Esophagus muscularis mucosa (tissue), 4 donors: Measurements from ENCODE around the gene RIPPLY2. TPM values are rescaled to one million over a fixed set of nuclear protein-coding genes. Genes with fewer than 3 reads are reported as not detected.

Experiments
- DNase-seq: peaks from one replicate; pipeline ENCODE4 v3.0.0-alpha.2; 2017; ENCODE audit errors: extremely low spot score
- H3K27ac ChIP-seq, 4 donors: fragments of 200-600 bp; sonication (generic); replicated peaks in 1 of 4; 1 replicate in 3 of 4; 2 replicates in 1 of 4; pipeline ENCODE4 v1.5.1; 2016 to 2019; ENCODE audit warnings: mild to moderate bottlenecking in 1 of 4
- H3K27me3 ChIP-seq, 4 donors: fragments of 200-600 bp; sonication (generic); one replicate each; pipeline versions ENCODE4 v1.5.1 to v1.6.0; 2016 to 2019
- H3K36me3 ChIP-seq, 4 donors: fragments of 200-600 bp; sonication (generic); one replicate each; pipeline ENCODE4 v1.5.1; 2016 to 2019
- H3K4me1 ChIP-seq, 4 donors: fragments of 200-600 bp; sonication (generic); one replicate each; pipeline ENCODE4 v1.5.1; 2016 to 2019
- H3K4me3 ChIP-seq, 4 donors: fragments of 200-600 bp; sonication (generic); 1 replicate in 2 of 4; 2 replicates in 2 of 4; pipeline ENCODE4 v1.5.1; 2016 to 2019; ENCODE audit warnings: mild to moderate bottlenecking in 4 of 4, moderate library complexity in 1 of 4
- H3K9me3 ChIP-seq, 4 donors: fragments of 200-600 bp; sonication (generic); 1 replicate in 3 of 4; 2 replicates in 1 of 4; pipeline ENCODE4 v1.5.1; 2016 to 2019
- CTCF ChIP-seq, 3 experiments: fragments of 200-600 bp in 2 of 3; fragments of 450-650 bp in 1 of 3; sonication (generic) in 2 of 3; IDR thresholded peaks; one replicate each; pipeline ENCODE4 v1.5.1; 2017 to 2019; ENCODE audit warnings: antibody characterized with exemption in 3 of 3, mild to moderate bottlenecking in 2 of 3, moderate library complexity in 1 of 3
- EP300 ChIP-seq: sonication (generic); formaldehyde crosslinking; IDR thresholded peaks from one replicate; pipeline ENCODE4 v1.6.1; 2017; ENCODE audit warnings: antibody characterized with exemption
- POLR2A ChIP-seq: fragments of 450-650 bp; IDR thresholded peaks from one replicate; pipeline ENCODE4 v1.6.1; 2017; ENCODE audit warnings: antibody characterized with exemption, moderate library complexity, mild to moderate bottlenecking, low read depth
- POLR2AphosphoS5 ChIP-seq, 2 donors: sonication (generic); formaldehyde crosslinking; IDR thresholded peaks; one replicate each; pipeline ENCODE4 v1.6.1; 2017; ENCODE audit warnings: antibody characterized with exemption in 2 of 2
- WGBS: methylation state at CpG from one replicate; pipeline ENCODE4 v1.1.5; 2018; 5-methylcytosine and 5-hydroxymethylcytosine counted together
- intact Hi-C: fragments of 100-400 bp; cut with DNase I; formaldehyde crosslinking; loops from one replicate; pipeline ENCODE4 v1.15.1; 2023
- total RNA-seq, 4 donors: library from RNA; depleted of rRNA; stranded (reverse); fragments of >200 nt; gene quantifications; one replicate each; pipeline versions ENCODE4 v1.1.0 to v1.2.1, GENCODE V29; 2016

The RIPPLY2 gene
- total RNA-seq, 4 donors from 2014 or later = not detected

GRCh38 chr6:83854766-83855165 is 1.6 kb downstream of the RIPPLY2 start:
- Histone ChIP-seq H3K9me3 (no peaks in the 10 kb centered on the region), H3K27ac (no peak overlapping the region), H3K4me3 (no peak overlapping the region), H3K27me3 (peaks cover 0 to 10% (median 2%) of the 10 kb centered on the region in 4 donors), H3K4me1 (peaks cover 17 to 30% (median 28%) of the 10 kb centered on the region in 4 donors), H3K36me3 (no peaks in the 10 kb centered on the region)
- 51% methylated on average over 5 of the region's 5 CpGs for WGBS
- intact Hi-C loops = loop anchor here (10.0 kb wide), 1 partner anchor 1610 kb away; the partner anchor contains the start of gene IBTK
- no peak for TF ChIP-seq POLR2A
- TF ChIP-seq POLR2AphosphoS5 (IDR thresholded peaks at IDR 0.05) = no peak
- TF ChIP-seq EP300 = no peak
- no peak for TF ChIP-seq CTCF (IDR thresholded peaks at IDR 0.05)
- DNase-seq = no peak

- Histone ChIP-seq H3K36me3 (peaks cover 0 to 6% (median 2%) of the 10 kb centered on the region in 4 donors), H3K4me1 (peaks cover 19 to 37% (median 31%) of the 10 kb centered on the region in 4 donors), H3K4me3 (peak within 1 kb of the TSS; percentile 78 to 93 (median 84)), H3K9me3 (no peaks in the 10 kb centered on the region), H3K27ac (peak within 1 kb of the TSS; percentile 87 to 92 (median 90)), H3K27me3 (no peaks in the 10 kb centered on the region)
- WGBS = under 1% methylated on average over 45 of the region's 53 CpGs
- TF ChIP-seq POLR2A (peak; percentile 49), POLR2AphosphoS5 (IDR thresholded peaks at IDR 0.05) (peak; percentile 95), CTCF (IDR thresholded peaks at IDR 0.05) (peak; percentile 33 to 52 (median 48)), EP300 (no peak)
- intact Hi-C loops = loop anchor here (10.0 kb wide), 1 partner anchor 1615 kb away; the partner anchor contains the start of gene IBTK
- DNase-seq = peak; percentile 97
Measured at GRCh38 chr6:83859410-83860358, 6.5 kb downstream of the RIPPLY2 start, which contains the start of gene CYB5R4. Gene CYB5R4, plus strand, starts transcription at chr6:83859689. Its CDS starts 94 bp downstream, at chr6:83859783.

GRCh38 chr6:83860359-83860755 is 7.2 kb downstream of the RIPPLY2 start:
- intact Hi-C loops = no loop called here
- H3K4me3 ChIP-seq = peak overlapping the region; percentile 78 to 93 (median 84)
- no peaks in the 10 kb centered on the region for H3K27me3 ChIP-seq
- peaks cover 0 to 13% (median 5%) of the 10 kb centered on the region in 4 donors for H3K36me3 ChIP-seq
- H3K9me3 ChIP-seq = no peaks in the 10 kb centered on the region
- DNase-seq = no peak
- 35% methylated on average over 7 of the region's 7 CpGs for WGBS
- peak overlapping the region; percentile 87 to 92 (median 90) for H3K27ac ChIP-seq
- TF ChIP-seq CTCF (IDR thresholded peaks at IDR 0.05) (no peak), EP300 (no peak), POLR2A (no peak), POLR2AphosphoS5 (IDR thresholded peaks at IDR 0.05) (no peak)
- H3K4me1 ChIP-seq = peaks cover 19 to 37% (median 31%) of the 10 kb centered on the region in 4 donors

GRCh38 chr6:83860782-83861495 is 7.8 kb downstream of the RIPPLY2 start:
- Histone ChIP-seq H3K27ac (no peak overlapping the region), H3K36me3 (peaks cover 0 to 19% (median 8%) of the 10 kb centered on the region in 4 donors), H3K4me3 (peak overlapping the region; percentile 78 to 93 (median 84)), H3K4me1 (peaks cover 19 to 37% (median 31%) of the 10 kb centered on the region in 4 donors), H3K9me3 (no peaks in the 10 kb centered on the region), H3K27me3 (no peaks in the 10 kb centered on the region)
- no peak for DNase-seq
- intact Hi-C loops = no loop called here
- 70% methylated on average over 8 of the region's 8 CpGs for WGBS
- TF ChIP-seq EP300 (no peak), CTCF (IDR thresholded peaks at IDR 0.05) (no peak), POLR2A (no peak), POLR2AphosphoS5 (IDR thresholded peaks at IDR 0.05) (no peak)
